Smooth muscle cell (in vitro differentiated cells): ENCODE data around the gene TBCCD1. TPM values are rescaled to one million over a fixed set of nuclear protein-coding genes. Genes with fewer than 3 reads are reported as not detected.

Experiments used
- DNase-seq: peaks from one replicate; lab custom pipeline; 2025; ENCODE audit not compliant: unreplicated experiment; lab: John Stamatoyannopoulos, UW
- H2AFZ ChIP-seq: fragments of 200-600 bp; sonication (generic); 2 replicates; pipeline ENCODE4 v1.6.0; 2016; ENCODE audit warnings: antibody characterized with exemption, low read depth, mild to moderate bottlenecking
- H3F3A ChIP-seq: fragments of 200-600 bp; sonication (generic); 2 replicates; pipeline ENCODE4 v1.6.0; 2017; ENCODE audit warnings: antibody characterized with exemption, low read depth
- H3K27ac ChIP-seq: fragments of 200-600 bp; sonication (generic); 2 replicates; pipeline ENCODE4 v1.5.1; 2016; ENCODE audit warnings: low read depth, mild to moderate bottlenecking
- H3K27me3 ChIP-seq: fragments of 200-600 bp; sonication (generic); 2 replicates; pipeline ENCODE4 v1.6.1; 2016; ENCODE audit warnings: low read depth, mild to moderate bottlenecking
- H3K36me3 ChIP-seq: fragments of 200-600 bp; sonication (generic); 2 replicates; pipeline ENCODE4 v1.5.1; 2016; ENCODE audit warnings: low read depth
- H3K4me1 ChIP-seq: fragments of 200-600 bp; sonication (generic); 2 replicates; pipeline ENCODE4 v1.5.1; 2016; ENCODE audit warnings: low read depth
- H3K4me2 ChIP-seq: fragments of 200-600 bp; sonication (generic); 2 replicates; pipeline ENCODE4 v1.6.0; 2016; ENCODE audit warnings: mild to moderate bottlenecking
- H3K4me3 ChIP-seq: fragments of 200-600 bp; sonication (generic); 2 replicates; pipeline ENCODE4 v1.5.1; 2016; ENCODE audit warnings: mild to moderate bottlenecking
- H3K79me2 ChIP-seq: fragments of 200-600 bp; sonication (generic); 2 replicates; pipeline ENCODE4 v1.6.0; 2016; ENCODE audit warnings: low read depth, mild to moderate bottlenecking
- H3K9ac ChIP-seq: fragments of 200-600 bp; sonication (generic); 2 replicates; pipeline ENCODE4 v1.6.0; 2016; ENCODE audit warnings: low read depth
- H3K9me3 ChIP-seq: fragments of 200-600 bp; sonication (generic); replicated peaks from 2 replicates; pipeline ENCODE4 v1.5.1; 2016; ENCODE audit warnings: low read depth
- H4K20me1 ChIP-seq: fragments of 200-600 bp; sonication (generic); 2 replicates; pipeline ENCODE4 v1.6.0; 2016; ENCODE audit warnings: low read depth
- CTCF ChIP-seq: fragments of 200-600 bp; sonication (generic); IDR thresholded peaks from 2 replicates; pipeline ENCODE4 v1.5.1; 2017; ENCODE audit warnings: borderline replicate concordance, mild to moderate bottlenecking, antibody characterized with exemption; ENCODE audit not compliant: insufficient read depth, poor library complexity, severe bottlenecking
- WGBS: methylation state at CpG from one replicate; pipeline ENCODE4 v1.1.7; 2016; ENCODE audit warnings: low lambda C conversion rate; 5-methylcytosine and 5-hydroxymethylcytosine counted together
- polyA plus RNA-seq: library from polyadenylated mRNA; unstranded; fragments of >200 nt; fragmentation: Nextera tagmentation; extraction: Ambion mirVana; gene quantifications from 2 replicates; pipeline ENCODE4 v1.2.1, GENCODE V29; 2016
- total RNA-seq: library from RNA; depleted of rRNA; stranded (reverse); fragments of >200 nt; gene quantifications from 2 replicates; pipeline ENCODE4 v1.2.3, GENCODE V29; 2014

TBCCD1 gene
- total and polyA plus RNA-seq, 2 experiments from 2014 or later = 12.2 to 19.5 TPM

DNA sequence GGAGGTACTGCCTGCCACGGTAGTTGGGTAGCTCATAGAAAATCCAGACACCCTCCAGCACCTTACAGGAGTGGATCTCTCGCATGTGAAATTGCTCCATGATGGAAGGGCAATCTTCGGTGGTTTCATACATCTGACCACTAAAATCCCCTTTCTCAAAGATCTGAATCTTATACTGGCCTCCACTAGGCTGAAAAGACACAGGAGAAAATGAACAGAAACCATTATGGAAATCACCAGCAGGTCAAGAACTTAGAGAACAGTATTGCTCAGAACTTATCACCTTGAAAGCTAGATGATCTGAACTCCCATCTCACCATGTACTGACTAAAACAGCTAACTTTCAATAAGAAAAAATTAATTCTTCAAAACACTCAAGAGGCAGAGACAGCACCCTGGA lies 28.4 kb downstream of the TBCCD1 start:
- peaks cover 26% of the 10 kb centered on the region for H3K4me1 ChIP-seq
- WGBS = 94% methylated on average over 3 of the region's 3 CpGs

GRCh38 chr3:186536883-186537844 lies 30.0 kb downstream of the TBCCD1 start:
- Histone ChIP-seq H3K27me3 (no peaks in the 10 kb centered on the region), H3K4me2 (peak overlapping the region; percentile 39), H3K9me3 (no peaks in the 10 kb centered on the region), H3F3A (peaks cover 3% of the 10 kb centered on the region), H3K4me1 (peaks cover 25% of the 10 kb centered on the region), H4K20me1 (no peaks in the 10 kb centered on the region), H3K36me3 (no peaks in the 10 kb centered on the region), H3K27ac (no peak overlapping the region), H3K4me3 (no peak overlapping the region), H3K9ac (no peak overlapping the region), H3K79me2 (no peaks in the 10 kb centered on the region), H2AFZ (no peak overlapping the region)
- no peak for TF ChIP-seq CTCF
- DNase-seq = no peak

More for the DNA sequence above, 28.4 kb downstream of the TBCCD1 start:
- Histone ChIP-seq H3K27ac (no peak overlapping the region), H3K4me2 (no peak overlapping the region), H3K79me2 (no peaks in the 10 kb centered on the region), H2AFZ (no peak overlapping the region), H3K9me3 (no peaks in the 10 kb centered on the region), H4K20me1 (no peaks in the 10 kb centered on the region), H3K27me3 (no peaks in the 10 kb centered on the region), H3F3A (peaks cover 7% of the 10 kb centered on the region), H3K4me3 (no peak overlapping the region), H3K9ac (no peak overlapping the region), H3K36me3 (no peaks in the 10 kb centered on the region)
- TF ChIP-seq CTCF = no peak
- DNase-seq = no peak

DNA sequence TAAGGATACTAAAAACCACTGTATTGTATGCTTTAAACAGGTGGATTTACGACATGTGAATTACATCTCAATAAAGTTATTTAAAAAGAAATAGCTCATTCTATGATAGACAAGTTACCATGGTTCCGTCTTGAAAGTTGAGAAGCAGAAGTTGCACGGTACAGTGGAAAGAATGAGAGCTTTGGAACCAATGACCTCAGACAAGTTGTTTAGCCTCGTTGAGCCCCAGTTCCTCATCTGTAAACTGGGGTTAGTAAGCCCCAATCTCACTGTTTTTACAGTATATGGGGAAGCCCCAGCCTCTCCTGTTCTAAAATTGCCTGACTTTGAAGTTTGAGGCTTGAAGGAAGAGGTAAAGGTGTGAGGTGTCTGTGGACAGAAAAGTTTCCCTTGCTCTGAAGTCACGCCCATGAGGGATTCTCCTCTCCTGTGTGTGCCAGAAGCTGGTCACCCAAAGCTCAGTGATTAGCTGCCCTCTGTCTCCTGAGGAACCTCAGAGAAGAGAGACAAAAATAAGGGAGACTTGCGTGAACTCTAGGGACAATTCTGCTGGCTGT lies 32.9 kb downstream of the TBCCD1 start:
- Histone ChIP-seq H3K4me3 (no peak overlapping the region), H3K9ac (no peak overlapping the region), H4K20me1 (no peaks in the 10 kb centered on the region), H3K27ac (no peak overlapping the region), H3K4me1 (peaks cover 15% of the 10 kb centered on the region), H3K79me2 (no peaks in the 10 kb centered on the region), H3K36me3 (no peaks in the 10 kb centered on the region), H3K9me3 (no peaks in the 10 kb centered on the region), H3K27me3 (no peaks in the 10 kb centered on the region), H2AFZ (no peak overlapping the region), H3K4me2 (no peak overlapping the region), H3F3A (no peaks in the 10 kb centered on the region)
- DNase-seq = no peak
- 91% methylated on average over 6 of the region's 6 CpGs for WGBS
- no peak for TF ChIP-seq CTCF
